Stimulated activated naive CD8-positive, alpha-beta T cell treated with anti-CD3 and anti-CD28 coated beads, Interleukin-15, Interleukin-2, amounts not matched to agents 100 U/mL and 50 U/mL, for 24 hours (primary cell): ENCODE data around the gene KLHDC4.

Experiments used
- ATAC-seq: fragments of 150-1000 bp; cut with Tn5 transposase; one replicate; pipeline ENCODE4 v1.10.0; 2021
- DNase-seq: peaks from one replicate; pipeline ENCODE4 v3.0.0; 2021

The KLHDC4 gene

DNA sequence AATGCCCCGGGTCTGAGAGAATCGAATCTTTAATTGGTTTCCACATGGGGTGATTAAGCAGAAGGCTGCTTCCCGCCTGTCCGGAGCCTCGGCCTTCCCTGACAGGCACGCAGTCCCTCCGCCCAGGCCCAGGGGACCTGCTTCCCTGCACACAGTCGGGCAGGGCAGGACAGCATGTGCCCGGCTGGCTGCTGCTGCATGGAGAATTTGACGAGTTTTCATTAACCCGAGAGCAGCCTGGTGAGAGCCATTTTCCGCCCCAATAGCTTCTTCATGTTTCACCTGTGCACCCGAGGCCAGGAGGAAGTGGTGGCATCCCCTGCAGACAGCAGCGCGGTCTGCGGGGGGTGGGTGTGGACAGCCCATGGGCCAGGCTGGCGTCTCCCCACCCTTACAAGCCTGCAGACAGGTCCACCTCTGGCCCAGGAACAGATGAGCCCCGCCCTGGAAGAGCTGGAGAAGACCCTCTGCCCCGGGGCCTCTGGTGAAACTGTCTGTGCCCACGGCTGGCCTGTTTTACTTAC, 67.0 kb downstream of the KLHDC4 start:
- no peak for DNase-seq
- ATAC-seq: no peak

DNA sequence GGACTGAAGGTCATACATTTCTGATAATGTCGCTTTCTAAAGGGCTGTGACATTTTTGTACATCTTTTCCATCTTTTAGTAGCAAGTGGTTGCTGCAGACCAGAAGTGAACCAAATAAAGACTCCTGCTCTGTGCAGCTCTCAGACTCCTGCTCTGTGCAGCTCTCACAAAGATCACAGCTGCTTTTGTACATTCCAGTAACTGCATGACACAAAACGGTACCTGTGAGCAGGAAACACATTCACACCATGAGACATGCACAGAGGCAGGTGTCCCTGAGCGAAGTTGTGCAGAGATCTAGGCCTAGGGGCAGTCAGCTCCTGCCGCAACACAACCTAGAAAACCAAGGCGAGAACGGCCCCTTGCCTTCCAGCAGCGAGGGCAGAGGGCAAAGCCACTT, 67.5 kb downstream of the KLHDC4 start:
- ATAC-seq (no peak), DNase-seq (no peak)

DNA sequence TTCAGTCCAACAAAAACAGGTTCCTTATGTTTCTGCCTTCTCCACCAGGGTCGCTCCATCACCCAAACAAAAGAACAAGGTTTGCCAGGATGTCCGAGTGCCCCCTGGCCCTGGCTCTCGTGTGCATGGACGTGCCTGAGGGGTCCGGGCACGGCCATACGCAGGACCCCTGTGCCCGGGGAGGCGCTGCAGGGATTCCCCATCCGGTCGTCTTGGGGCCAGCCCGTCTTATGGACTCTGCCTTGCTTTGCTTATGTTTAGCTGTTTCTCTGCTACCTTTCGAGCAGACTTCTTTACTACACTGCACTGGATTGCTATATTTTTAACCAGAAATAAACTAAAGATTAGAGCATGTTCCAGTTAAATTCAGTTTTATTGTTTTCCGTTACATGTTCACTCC, 68.0 kb downstream of the KLHDC4 start:
- no peak for ATAC-seq
- DNase-seq: no peak

DNA sequence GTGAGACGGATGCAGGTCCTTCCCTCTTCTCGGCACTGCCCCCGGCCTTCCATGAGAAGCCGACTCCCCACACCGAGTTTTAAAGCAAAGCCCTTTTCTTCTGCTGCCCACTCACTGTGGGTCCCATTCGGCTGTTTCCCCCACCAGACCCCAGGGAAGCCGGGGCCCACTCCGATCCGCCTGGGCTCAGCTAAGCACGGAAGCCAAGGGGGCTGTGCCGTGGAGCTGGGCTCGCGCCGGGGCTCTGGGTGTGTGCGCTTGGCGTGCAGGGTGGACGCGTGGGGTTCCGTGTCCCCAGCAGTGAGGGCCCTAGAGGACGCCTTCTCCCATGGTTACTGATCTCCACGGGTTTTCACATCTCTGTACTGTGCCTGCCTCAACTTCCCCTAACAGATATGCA, 68.5 kb downstream of the KLHDC4 start:
- DNase-seq: no peak
- no peak for ATAC-seq

DNA sequence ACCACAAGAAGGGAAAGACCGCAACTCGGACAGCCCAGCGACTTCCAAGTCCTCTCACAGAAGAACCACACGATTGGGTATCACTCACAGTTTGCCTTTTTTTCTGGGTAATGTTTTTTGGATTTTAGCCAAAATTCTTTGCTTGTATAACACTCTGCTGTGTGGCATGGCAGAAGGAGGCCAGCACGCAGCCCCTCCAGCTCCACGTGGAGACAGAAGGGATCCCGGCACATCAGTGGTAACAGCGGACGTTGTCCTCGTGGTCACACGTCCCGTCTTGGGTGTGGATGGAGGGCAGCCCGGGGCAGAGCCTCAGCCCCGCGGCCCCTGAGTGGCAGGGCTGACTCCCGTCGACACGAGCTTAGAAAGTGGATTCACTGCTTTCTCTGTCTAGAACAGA, 69.1 kb downstream of the KLHDC4 start:
- DNase-seq (no peak), ATAC-seq (no peak)

DNA sequence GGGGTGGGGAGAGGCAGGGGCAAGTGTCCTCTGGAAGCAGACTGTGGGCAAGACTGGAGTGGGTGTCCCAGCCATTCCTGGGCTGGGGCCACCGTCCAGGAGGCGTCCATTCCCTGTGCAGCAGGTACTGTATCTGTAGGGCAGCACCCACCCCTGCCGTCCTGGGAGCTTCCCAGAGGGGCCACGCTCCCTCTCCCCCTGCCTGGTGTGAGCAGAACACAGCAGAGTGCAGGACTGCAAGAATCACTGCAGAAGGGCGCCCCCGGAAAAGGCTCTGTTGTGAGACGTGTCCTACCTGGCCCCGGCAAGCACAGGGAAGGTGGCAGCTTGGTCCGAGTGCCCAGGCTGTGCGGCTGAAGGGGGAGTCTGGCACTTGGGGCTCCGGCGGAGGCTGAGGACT, 70.3 kb downstream of the KLHDC4 start:
- no peak for ATAC-seq
- DNase-seq: no peak

DNA sequence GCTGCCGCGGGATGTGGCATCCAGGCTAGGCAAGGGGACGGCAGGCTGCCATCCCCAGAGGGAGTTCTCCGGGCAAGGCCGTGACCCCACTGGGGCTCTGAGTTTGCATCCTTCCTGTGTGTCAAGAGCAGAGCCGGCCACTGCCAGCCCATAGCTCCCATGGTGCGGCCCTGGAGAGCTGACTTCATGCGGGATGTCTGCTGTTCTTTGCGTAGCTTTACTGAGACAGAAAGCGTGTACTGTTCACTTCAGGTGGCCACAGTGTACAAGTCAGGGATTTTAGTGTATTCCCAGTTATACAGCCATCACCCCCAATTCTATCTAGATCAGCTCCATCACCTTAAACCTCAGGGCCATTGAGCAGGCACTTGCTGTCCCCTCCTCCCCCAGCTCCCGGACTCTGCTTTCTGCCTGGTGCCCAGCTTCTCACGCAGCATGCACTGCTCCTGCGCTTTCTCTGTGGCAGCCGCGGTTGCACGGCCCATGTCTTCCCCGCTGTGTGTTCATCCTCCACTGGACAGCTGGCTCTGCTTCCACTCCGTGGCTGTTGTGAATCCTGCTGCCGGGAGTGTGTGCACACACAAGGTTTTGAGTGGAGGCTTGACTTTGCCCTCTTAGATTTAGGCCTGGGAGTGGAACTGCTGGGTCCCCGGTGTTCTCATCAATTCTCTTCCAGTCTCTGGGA, 71.2 kb downstream of the KLHDC4 start:
- DNase-seq (no peak), ATAC-seq (no peak)

DNA sequence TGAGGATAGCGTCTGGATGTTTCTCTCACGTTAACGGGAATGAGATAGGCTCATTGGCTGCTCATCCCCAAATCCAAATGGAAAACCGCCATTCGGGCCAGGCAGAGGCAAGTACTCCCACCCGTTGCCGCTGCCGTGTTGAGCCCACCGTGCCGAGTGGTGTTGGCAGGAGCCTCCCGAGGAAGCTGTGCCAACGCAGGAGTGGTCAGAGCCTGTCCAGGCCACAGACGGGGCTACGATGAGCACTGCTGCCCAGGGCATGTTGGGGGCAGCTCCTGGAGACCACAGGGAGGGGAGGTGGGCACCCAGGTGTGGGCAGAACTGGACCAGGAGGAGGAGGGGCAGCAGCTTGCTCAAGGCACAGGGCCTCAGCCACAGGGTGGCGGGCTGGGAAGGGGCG, 72.0 kb downstream of the KLHDC4 start:
- no peak for ATAC-seq
- no peak for DNase-seq

DNA sequence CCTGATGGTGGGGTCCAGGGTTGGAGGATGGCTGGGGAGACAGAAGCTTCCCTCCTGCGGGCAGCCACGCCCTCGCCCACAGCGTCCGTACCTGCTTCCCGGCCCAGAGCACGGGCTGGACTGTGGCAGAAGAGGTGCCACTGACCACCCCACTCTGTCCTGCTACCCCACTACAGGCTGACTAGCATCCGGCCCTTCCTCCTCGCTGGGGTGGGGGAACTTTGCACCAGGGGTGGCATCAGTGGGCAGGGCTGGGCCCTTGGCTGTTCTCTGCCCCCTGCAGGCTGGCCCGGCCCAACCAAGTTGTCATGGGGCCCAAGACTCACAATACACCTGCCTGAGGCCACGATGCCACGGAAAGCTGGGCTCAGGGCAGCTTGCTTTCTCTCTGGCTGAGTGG, 73.0 kb downstream of the KLHDC4 start:
- ATAC-seq (peak; percentile 3), DNase-seq (no peak)

DNA sequence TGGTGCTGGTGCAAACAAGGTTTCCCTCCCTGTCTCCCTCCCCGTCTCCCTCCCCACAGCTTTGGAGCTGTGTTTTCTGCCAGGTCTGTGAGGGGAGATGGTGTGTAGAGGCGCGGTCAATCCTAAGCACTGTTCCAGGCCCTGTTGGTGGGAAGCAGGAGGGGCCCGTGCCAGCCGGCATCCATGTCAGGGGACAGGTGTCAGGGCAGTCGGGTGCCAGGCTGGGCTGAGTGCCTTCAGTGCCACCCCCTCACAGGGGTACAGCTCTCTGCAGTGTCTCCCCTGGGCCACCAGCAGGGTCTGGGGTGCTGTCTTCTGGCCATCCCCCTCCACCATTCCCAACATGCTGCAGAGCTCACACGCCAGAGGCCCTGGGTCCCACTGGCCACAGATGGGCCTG, 73.6 kb downstream of the KLHDC4 start:
- ATAC-seq (no peak), DNase-seq (no peak)

DNA sequence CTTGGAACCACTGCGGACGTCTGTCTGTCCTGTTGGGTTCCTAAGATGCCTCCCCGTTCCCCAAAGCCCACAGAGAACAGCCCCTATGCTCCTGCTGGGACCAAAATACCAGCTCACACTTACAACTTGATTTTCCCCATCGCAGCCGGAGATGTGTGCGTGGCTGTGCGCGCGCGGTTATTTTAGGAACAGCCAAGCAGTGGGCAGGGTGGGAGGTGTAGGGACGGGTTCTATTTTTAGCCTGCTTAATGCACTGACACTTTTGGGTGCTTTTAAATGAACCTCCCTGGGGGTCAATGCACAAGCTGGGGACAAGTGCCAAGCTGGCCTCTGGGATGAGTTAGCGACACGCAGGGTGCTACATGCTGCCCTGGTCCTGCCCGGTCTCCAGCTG, 74.1 kb downstream of the KLHDC4 start:
- no peak for DNase-seq
- no peak for ATAC-seq

DNA sequence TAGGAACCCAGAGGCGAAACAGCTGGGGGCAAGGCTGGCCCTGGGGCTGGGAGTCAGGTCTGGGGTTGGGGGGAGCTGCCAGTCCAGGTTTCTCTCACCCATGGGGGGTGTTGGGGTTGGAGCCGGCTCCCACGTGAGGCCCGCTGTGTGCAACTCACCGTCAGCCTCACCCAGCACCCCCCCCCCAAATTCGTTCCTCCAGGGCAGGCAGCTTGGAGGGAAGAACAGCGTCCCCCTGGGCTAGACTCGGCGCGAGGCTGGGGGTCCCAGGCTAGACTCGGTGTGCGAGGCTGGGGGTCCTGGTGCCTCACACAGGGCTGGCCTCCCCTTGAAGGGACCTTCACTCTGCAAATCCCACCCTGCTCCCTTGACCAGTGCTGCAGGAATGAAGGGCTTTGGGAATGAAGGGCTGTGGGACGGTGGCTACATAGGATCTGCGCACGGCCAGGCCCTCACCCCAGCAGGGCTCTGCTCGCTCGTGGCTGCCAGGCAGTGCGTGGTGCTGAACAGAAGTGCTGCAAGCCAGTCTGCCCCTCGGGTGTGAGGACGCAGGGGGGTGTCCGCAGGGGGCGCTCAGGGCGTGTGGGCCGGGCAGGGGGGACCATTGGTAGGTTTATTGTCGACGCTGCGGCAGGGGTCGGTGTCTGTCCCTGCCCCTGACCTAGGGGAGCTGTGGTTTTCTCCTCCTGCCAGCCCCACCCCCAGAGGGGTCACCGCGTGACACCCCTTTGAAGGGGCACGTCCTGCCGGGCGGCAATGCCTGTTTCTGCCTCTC, 74.7 kb downstream of the KLHDC4 start:
- DNase-seq: no peak
- ATAC-seq: no peak

DNA sequence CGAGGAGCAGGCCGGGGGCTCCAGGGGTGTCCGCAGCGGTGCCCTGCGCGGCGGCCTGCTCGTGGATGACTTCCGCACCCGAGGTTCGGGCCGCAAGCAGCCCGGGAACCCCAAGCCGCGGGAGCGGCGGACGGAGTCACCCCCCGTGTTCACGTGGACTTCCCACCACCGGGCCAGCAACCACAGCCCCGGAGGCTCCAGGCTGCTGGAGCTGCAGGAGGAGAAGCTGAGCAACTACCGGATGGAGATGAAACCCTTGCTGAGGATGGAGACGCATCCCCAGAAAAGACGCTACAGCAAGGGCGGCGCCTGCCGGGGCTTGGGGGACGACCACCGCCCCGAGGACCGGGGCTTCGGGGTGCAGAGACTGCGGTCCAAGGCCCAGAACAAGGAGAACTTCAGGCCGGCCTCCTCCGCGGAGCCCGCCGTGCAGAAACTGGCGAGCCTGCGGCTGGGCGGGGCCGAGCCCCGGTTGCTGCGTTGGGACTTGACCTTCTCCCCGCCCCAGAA, 75.8 kb downstream of the KLHDC4 start:
- DNase-seq (no peak), ATAC-seq (no peak)

DNA sequence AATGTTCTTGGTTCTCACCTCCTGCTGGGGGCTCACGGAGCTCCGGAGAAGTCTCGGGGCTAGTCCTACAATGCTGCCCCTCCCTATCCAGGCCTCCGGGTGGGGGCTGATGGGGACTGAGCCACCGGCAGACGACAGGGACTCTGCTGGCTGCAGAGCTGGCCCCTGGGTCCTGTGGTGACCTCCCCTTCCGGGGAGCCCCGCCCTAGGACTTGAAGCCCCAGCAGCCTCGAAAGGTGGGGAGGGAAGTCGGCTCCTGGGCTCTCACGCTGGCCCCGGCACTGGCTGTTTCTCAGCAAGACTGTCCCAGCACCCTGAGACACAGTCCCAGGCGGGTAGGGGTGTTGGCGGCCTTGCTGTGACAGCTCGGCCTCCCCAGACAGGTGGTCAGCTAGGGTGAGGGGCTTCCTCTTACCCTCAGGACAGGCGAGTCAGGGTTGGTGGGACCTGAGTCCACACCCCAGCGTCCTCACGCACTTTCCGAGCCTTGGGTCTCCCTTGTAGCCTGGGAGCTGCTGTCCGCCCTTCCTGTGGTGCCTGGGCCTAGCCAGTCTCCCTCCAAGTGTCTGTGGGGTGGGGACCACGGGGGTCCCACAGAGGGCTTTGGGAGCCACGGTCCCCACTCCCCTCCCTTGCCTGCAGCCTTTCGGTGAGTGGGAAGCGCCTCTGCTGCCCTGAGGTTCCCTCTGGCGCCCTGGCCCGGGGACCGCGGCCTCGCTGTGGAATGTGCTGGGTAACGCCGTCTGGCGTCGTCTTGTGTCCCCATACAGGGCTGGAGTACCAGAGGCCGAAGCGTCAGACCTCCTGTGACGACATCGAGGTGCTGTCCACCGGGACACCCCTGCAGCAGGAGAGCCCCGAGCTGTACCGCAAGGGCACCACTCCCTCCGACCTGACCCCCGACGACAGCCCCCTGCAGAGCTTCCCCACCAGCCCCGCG, 76.6 kb downstream of the KLHDC4 start:
- DNase-seq: no peak
- ATAC-seq: no peak

DNA sequence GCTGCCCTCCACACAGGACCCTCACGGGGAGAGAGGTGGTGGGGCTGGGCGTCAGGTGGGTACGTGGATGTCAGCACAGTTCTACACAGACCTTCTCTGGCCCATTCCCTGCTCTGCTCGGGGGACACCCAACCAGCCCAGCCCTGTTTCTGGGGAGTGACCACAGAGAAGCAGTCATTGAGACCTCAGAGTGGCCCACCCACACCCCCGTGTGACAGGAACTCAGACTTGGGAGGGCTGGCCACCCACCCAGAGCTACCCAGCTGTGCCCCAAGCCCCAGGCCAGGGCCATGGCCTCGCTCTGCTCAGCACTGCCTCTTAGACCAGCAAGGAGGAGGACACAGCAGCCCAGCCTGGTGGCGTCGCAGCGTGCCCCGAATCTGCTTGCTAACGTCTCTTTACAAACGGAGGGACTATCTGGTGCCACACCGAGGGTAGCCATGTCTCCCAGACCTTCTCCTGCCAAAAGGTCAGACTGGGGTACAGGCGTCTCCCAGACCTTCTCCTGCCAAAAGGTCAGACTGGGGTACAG, 77.7 kb downstream of the KLHDC4 start:
- ATAC-seq (no peak), DNase-seq (no peak)

DNA sequence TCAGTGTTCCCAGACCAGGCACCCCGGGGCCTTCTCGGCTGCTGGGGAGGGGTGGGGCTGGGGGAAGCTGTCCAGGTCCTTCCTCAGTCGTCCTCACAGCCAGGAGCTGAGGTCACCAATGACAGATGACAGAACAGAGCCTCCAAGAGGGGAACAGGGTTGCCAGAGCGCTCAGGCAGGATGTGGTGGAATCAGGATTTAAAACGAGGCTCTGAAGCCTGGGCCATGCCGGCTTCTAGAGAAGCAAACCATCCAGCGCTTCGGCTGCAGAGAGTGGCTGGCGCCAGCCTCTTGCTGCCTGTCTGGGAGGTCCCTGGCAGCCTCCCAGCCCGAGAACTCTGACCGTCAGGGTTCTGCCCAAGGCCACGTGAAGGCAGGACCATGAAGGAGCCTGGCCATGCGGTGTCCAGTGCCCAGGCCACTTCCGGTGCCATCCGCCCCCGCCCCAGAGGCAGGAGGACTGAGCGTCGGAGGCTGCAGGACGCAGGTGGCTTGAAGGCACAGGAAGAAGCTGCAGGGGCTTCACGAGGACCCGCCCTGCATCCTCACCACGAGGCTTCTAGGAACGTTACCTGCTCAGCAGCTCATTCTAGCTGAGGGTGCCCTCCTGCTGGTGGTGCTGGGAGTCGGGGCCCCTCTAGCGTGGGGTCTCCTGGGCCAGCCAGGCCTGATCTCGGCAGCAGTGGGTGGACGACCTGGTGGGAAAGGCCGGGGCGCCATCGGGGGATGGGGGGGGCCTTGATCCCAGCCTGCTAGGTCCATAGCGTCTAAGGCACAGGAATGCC, 78.5 kb downstream of the KLHDC4 start:
- DNase-seq (no peak), ATAC-seq (no peak)

DNA sequence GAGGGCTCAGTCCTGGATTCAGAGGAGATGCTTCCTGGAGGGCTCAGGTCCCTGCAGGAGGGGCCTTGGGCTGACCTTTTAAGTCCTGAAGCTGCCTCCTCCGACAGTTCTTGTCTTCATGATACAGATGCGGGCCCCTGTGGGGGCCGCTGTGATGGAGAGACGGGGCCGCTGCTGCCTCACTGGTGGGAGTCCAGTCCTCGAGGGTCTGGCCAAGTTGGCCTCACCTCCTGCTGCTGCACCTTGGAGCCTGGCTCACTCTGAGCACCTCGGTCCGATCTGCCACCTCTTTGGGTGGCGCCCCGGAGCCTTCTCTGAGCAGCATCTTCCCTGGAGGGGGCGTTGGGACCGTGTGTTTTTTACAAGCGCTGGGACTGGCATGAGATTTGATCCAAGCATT, 79.1 kb downstream of the KLHDC4 start:
- DNase-seq (no peak), ATAC-seq (no peak)

DNA sequence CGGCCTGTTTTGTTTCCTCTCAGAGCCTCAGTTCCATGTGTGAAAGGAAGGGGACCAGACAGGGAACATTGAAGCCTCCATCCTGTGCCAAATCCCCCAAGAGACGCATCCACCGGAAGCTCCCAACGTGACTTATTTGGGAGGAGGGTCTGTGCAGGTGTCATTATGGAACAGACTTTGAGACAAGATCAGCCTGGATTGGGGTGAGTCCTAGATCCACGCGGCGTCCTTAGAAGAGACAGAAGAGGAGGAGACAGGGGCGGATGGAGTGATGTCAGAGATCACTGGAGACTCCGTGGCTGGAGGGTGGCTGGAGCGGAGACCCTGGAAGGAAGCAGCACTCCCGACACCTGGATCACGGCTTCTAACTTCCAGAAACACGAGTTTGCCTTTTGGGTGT, 80.0 kb downstream of the KLHDC4 start:
- ATAC-seq: no peak
- no peak for DNase-seq

DNA sequence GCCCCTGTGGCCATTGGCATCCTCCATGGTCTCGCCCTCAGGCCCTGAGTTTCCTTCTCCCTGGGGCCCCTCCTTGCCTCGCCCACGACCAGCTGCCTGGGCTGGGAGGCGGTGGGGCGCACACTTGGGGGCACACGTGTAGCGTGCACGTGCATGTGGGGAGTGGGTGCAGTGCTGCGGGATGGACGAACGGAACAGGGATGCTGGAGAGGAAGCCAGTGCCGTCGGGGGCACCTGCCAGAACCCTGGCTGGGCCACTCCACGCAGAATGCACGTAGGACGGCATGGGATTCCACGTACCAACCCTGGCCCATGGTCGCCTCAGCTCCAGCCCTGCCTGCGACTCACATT, 80.4 kb downstream of the KLHDC4 start:
- DNase-seq (no peak), ATAC-seq (no peak)

DNA sequence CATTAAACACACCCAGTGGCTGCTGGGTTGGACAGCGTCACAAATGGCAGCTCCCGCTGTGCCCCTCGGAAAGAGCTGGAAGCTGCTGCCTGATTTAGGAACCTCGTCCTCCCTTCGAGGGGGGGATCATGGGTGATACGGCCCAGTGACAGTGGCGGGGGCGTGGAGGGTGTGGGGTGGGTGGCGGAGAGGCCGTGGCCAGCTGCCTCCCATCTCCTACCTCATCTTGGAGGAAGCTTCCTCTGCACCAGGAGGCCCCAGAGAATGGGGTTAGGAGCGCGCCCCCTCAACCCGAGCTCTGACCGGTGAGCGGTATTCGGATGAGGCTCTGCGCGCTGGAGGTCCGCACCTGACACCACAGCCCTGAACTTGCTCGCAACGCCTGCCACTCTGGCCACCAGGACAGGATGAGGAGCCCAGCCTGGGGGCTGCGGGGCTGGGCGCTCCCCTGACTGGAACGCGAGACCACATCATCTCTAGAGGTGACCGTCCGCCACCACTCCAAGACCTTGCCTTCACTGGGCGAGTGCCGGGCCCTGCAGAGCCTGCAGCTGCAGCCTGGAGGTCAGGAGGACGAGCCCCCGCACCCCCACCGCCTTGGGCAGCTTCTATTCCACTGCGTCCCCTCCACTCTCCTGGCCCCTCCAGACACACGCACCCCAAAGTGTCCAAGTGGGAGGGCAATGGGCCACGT, 80.9 kb downstream of the KLHDC4 start:
- ATAC-seq (no peak), DNase-seq (no peak)

DNA sequence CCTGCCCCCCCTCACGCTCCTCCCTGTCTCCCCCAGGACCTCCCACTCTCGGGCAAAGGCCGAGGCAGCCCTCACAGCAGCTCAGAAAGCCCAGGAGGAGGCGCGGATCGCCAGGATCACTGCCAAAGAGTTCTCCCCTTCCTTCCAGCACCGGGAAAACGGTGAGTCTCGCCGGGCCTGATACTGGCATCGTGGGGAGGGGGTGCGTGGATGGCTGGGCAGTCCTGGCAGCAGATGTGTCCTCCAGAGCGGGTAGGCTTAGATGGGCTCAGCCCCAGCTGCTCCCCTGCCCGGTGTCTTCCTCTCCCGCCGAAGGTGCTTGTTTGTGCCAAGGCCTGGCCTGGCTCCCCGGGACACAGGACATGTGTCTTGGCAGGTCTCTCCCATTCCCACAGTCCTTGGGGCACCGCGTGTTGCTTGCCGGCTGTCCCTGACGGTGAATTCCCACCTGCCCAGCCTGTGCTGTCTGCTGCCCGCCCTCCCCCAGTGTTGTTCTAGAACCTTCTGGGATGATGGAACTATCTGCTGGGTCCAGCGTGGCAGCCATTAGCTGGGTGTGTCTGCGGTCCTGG, 81.6 kb downstream of the KLHDC4 start:
- ATAC-seq: no peak
- DNase-seq: no peak
